Measurements from ENCODE around the gene ATP2A2. TPM values are rescaled to one million over a fixed set of nuclear protein-coding genes. Genes with fewer than 3 reads are reported as not detected.

The ATP2A2 gene
- total RNA-seq, 4 donors from 2014 or later: 170 to 231 (median 177) TPM

DNA sequence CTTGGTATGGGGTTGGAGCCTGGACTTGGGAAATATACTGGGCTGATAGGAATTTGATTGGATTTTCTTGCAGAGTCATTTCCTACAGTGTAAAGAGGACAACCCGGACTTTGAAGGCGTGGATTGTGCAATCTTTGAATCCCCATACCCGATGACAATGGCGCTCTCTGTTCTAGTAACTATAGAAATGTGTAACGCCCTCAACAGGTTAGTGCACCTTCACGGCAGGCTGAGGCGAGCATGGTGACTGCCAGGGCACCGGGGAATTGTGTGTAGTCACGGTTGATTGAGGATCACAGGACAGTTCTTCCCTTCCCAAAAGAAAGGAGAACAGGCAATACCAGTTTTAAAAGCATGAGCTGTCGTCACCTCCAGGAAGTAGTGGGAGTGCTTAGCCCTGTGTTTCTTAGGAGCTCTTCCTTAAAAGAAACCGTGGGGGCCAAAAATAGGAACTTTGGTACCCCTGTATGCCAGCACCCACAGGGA, 64.2 kb downstream of the ATP2A2 start:
- H3K9me3 ChIP-seq: no peaks in the 10 kb centered on the region
- peaks cover 79 to 100% (median 100%) of the 10 kb centered on the region in 4 donors for H3K36me3 ChIP-seq
- 75% methylated on average over 11 of the region's 11 CpGs for WGBS
- DNase-seq (ENCODE audit: extremely low spot score): no peak
- peaks cover 0 to 18% (median 3%) of the 10 kb centered on the region in 4 donors for H3K4me1 ChIP-seq
- H3K4me3 ChIP-seq: no peak overlapping the region
- intact Hi-C loops (cut with DNase I): no loop called here
- H3K27me3 ChIP-seq: no peaks in the 10 kb centered on the region
- H3K27ac ChIP-seq (replicated peaks in 1 of 4): peak overlapping the region in 1 of 4 donors; percentile 13
- TF ChIP-seq, protein P1, sequence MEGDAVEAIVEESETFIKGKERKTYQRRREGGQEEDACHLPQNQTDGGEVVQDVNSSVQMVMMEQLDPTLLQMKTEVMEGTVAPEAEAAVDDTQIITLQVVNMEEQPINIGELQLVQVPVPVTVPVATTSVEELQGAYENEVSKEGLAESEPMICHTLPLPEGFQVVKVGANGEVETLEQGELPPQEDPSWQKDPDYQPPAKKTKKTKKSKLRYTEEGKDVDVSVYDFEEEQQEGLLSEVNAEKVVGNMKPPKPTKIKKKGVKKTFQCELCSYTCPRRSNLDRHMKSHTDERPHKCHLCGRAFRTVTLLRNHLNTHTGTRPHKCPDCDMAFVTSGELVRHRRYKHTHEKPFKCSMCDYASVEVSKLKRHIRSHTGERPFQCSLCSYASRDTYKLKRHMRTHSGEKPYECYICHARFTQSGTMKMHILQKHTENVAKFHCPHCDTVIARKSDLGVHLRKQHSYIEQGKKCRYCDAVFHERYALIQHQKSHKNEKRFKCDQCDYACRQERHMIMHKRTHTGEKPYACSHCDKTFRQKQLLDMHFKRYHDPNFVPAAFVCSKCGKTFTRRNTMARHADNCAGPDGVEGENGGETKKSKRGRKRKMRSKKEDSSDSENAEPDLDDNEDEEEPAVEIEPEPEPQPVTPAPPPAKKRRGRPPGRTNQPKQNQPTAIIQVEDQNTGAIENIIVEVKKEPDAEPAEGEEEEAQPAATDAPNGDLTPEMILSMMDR (IDR thresholded peaks at IDR 0.05): no peak
- no peak for TF ChIP-seq POLR2AphosphoS5 (IDR thresholded peaks at IDR 0.05)
- TF ChIP-seq EP300 (IDR thresholded peaks at IDR 0.05): no peak
- TF ChIP-seq POLR2A (IDR thresholded peaks at IDR 0.05; ENCODE audit: low read depth): no peak

DNA sequence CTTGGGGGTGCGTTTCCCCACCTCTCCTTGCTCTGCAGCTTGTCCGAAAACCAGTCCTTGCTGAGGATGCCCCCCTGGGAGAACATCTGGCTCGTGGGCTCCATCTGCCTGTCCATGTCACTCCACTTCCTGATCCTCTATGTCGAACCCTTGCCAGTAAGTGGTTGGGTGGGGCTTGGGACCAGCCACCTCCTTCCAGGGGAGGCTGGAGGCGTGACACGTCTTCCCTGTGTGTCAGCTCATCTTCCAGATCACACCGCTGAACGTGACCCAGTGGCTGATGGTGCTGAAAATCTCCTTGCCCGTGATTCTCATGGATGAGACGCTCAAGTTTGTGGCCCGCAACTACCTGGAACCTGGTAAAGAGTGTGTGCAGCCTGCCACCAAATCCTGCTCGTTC, 64.9 kb downstream of the ATP2A2 start:
- peak overlapping the region in 1 of 4 donors; percentile 11 for H3K27ac ChIP-seq (replicated peaks in 1 of 4)
- intact Hi-C loops (cut with DNase I): no loop called here

DNA sequence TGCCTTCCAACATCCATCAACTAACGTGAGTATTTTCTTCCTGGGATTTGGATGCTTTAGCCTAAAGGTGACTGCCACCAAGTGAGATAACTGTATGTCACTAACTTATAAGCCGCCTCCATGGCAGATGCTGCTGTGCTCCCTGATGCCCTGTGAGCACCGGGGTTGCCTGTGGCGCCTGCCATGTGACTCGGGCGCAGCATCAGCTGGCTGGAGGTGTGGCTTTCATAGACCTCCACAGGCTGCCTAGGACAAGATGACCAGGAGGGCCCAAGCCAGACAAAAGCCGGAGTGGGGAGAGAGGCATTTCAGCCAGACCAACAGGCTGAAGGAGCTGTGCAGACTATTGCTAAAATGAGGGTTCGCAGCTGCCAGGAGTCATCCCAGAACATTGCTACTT, 66.7 kb downstream of the ATP2A2 start:
- H3K36me3 ChIP-seq: peaks cover 54 to 90% (median 88%) of the 10 kb centered on the region in 4 donors
- H3K27ac ChIP-seq (replicated peaks in 1 of 4): no peak overlapping the region
- H3K4me1 ChIP-seq: peaks cover 0 to 18% (median 3%) of the 10 kb centered on the region in 4 donors
- TF ChIP-seq POLR2A (IDR thresholded peaks at IDR 0.05; ENCODE audit: low read depth) (no peak), EP300 (IDR thresholded peaks at IDR 0.05) (no peak), POLR2AphosphoS5 (IDR thresholded peaks at IDR 0.05) (no peak)
- TF ChIP-seq, protein P1 (IDR thresholded peaks at IDR 0.05): no peak
- DNase-seq (ENCODE audit: extremely low spot score): no peak
- intact Hi-C loops (cut with DNase I): no loop called here
- WGBS: 86% methylated on average over 8 of the region's 8 CpGs
- no peaks in the 10 kb centered on the region for H3K9me3 ChIP-seq
- H3K4me3 ChIP-seq: no peak overlapping the region
- H3K27me3 ChIP-seq: no peaks in the 10 kb centered on the region

More for the DNA sequence above, 64.9 kb downstream of the ATP2A2 start:
- H3K4me1 ChIP-seq: peaks cover 0 to 18% (median 3%) of the 10 kb centered on the region in 4 donors
- WGBS: 78% methylated on average over 12 of the region's 12 CpGs
- H3K36me3 ChIP-seq: peaks cover 72 to 100% (median 99%) of the 10 kb centered on the region in 4 donors
- no peak overlapping the region for H3K4me3 ChIP-seq
- no peak for TF ChIP-seq POLR2AphosphoS5 (IDR thresholded peaks at IDR 0.05)
- TF ChIP-seq POLR2A (IDR thresholded peaks at IDR 0.05; ENCODE audit: low read depth): no peak
- TF ChIP-seq EP300 (IDR thresholded peaks at IDR 0.05): no peak
- TF ChIP-seq, protein P1 (IDR thresholded peaks at IDR 0.05): no peak
- H3K9me3 ChIP-seq: no peaks in the 10 kb centered on the region
- no peak for DNase-seq (ENCODE audit: extremely low spot score)
- no peaks in the 10 kb centered on the region for H3K27me3 ChIP-seq

DNA sequence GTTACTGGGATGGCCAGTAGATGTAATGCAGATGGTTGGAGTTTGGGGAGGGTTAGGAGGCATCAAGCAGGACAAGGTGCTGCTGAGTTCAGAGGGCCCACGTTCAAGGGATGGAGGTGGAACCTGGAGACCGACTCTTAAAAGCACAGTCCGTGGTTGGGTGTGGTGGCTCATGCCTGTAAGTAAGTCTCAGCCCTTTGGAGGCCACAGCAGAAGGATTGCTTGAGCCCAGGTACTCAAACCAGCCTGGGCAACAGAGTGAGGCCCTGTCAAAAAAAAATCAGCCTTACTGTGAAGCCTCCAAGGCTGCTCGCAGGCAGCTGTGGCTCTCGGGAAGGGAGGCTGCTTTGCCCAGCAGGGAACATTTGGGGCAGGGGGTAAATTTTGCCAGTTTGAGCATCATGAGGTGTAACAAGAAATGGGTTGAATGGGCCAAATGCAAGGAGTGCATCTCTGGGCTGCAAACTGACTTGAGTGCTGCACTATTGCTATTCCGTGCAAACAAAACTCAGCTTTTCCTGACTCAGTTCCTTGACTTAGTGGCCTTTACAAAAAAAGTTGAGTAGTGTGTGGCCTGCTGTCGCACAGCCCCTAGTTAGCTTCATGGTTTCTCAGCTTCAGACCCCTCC, 67.5 kb downstream of the ATP2A2 start:
- peaks cover 46 to 83% (median 80%) of the 10 kb centered on the region in 4 donors for H3K36me3 ChIP-seq
- no peaks in the 10 kb centered on the region for H3K9me3 ChIP-seq
- TF ChIP-seq EP300 (IDR thresholded peaks at IDR 0.05) (no peak), POLR2A (IDR thresholded peaks at IDR 0.05; ENCODE audit: low read depth) (no peak), POLR2AphosphoS5 (IDR thresholded peaks at IDR 0.05) (no peak)
- TF ChIP-seq, protein P1 (IDR thresholded peaks at IDR 0.05): no peak
- no peak overlapping the region for H3K27ac ChIP-seq (replicated peaks in 1 of 4)
- intact Hi-C loops (cut with DNase I): no loop called here
- H3K4me3 ChIP-seq: no peak overlapping the region
- no peak for DNase-seq (ENCODE audit: extremely low spot score)
- H3K27me3 ChIP-seq: no peaks in the 10 kb centered on the region
- H3K4me1 ChIP-seq: peaks cover 0 to 18% (median 3%) of the 10 kb centered on the region in 4 donors
- 88% methylated on average over 7 of the region's 7 CpGs for WGBS
